Superior temporal gyrus (tissue), 1 donor: ENCODE data around the gene ADARB2.

ENCODE experiments used
- DNase-seq: peaks from one replicate; pipeline ENCODE4 v3.0.0-alpha.2; 2016; ENCODE audit errors: extremely low spot score

ADARB2 gene

DNA sequence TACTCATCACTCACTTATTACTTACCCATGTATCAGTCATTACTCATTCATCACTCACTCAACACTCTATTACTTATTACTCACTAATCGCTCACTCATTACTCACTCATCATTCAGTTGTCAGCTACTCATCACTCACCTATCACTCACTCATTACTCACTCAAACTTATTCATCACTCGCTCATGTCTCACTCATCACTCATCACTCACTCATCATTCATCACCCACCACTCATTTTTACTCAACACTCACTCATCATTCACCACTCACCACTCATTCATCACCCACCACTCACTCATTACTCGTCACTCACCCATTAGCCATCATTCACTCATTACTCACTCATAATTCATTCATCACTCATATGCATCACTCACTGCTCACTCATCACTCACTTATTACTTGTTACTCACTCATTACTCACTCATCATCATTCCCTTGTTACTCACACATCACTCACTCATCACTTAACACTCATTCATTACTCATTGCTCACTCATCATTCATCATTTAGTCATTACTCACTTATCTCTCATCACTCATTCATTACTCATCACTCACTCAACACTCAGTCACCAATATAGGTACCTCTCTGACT, 237.9 kb downstream of the ADARB2 start:
- no peak for DNase-seq

DNA sequence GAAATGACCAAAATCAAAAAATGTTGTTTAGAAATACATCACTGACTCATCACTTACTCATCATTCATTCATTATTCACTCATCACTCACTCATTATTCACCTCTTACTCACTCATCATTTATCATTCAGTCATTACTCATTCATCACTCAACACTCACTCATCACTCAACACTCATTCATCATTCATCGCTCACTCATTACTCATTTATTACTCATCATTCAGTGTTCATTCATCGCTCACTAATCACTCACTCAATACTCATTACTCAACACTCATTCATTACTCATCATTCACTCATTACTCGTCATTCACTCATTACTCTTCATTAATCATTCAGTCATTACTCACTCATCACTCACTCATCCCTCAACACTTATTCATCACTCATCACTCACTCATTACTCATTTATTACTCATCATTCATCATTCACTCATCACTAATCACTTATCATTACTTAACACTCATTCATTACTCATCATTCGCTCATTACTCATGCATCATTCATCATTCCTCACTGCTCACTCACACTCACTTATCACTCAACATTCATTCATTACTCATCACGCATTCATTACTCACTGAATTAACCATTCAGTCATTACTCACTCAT, 238.5 kb downstream of the ADARB2 start:
- DNase-seq, result no peak

GRCh38 chr10:1495915-1496517, 241.3 kb downstream of the ADARB2 start:
- DNase-seq, result no peak

DNA sequence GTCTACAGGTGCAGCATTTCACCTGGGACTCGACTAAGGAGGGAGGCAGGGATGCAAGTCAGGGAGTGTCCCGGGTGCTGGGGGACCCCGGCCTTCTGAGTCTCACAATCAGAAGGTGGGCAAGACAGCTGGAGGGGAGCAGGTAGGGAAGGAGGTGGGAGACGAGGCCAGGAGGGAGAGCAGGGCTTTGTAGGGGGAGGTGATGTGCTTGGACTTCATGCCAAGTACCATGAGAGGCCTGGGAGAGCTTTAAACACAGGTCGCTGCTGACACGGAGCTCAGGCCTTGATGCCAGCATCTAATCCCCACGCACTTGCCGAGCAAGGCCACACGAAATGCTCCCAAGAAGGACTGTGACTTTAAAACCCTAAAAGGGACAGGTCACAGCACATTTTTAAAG, 244.7 kb downstream of the ADARB2 start:
- no peak for DNase-seq

GRCh38 chr10:1491901-1492300, 245.4 kb downstream of the ADARB2 start:
- DNase-seq, result no peak

DNA sequence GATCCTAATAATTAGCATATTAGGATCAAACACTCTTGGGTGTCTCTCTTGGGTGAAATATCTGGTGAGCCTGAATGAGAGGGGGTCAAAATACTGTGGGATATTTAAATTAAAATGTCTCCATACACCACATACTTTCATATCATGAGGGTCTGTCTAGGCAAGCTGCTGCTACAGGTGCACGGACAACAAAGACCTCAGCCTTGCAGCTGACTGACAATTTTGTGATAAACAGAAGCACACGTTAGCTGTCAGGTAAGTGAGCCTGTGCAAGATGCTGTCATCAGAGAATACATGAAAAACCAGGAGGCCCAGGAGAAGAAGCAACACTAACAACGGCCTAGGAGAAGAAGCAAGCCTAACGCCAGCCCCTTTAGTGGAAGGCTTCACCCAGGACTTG, 247.5 kb downstream of the ADARB2 start:
- DNase-seq, result no peak

GRCh38 chr10:1488970-1489548, 248.3 kb downstream of the ADARB2 start:
- DNase-seq, result no peak

DNA sequence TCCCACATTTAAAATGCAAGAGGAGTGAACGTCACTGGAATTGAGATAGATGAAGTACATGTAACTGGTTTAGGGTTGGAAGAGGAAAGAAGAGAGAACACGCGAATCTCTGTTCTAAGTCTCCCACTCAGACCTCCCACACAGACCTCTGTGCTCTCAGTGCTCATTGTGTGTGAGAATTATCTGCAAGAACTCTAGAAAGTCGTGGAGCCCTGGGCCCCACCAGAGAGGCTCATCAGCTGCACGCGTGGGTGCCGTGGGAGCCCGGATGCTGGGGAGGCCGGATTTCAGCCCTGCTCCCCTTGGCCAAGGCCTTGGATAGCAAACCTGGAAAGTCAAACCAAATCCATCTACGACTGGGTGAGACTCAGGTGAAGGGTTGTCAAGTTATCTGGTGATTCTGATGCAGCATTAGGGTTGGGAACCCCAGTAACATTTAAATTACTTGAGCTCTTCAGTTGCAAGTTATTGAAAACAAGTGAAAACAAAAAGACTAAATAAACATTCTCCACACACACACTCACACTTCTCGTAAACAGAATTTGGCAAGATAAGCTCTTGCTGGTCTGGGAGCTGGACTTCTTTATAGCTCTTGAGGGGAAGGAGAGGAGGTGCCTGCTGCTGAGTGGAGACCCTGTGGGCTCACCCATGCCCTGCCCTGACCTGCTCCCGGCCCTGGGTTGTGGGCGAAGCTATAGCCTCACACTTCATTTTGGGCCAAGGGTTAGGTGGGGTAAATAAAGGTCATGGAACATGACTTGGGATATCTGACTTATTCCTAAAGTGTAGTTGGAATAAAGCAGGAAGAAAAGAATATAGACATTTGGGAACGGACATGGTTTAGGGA, 250.3 kb downstream of the ADARB2 start:
- DNase-seq, result no peak

DNA sequence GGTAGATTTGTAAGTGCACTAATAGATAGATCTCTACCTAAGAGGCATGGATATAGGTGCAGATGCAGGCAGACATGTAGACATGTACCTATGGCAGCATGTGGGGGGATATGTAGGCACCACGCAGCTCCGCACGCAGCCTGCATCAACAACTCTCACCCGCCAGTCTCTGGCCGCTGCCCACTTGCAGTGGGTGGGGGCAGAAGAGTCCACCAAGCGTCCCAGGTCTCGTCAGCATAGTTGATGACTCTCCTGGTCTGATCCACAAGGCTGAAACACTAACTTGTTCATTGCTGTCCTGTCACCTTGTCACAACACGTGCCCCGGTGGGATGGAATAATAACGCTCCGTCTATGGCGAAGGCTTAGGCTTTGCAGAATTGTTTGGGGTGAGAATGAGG, 252.0 kb downstream of the ADARB2 start:
- no peak for DNase-seq

GRCh38 chr10:1483826-1484225, 253.5 kb downstream of the ADARB2 start:
- no peak for DNase-seq

GRCh38 chr10:1483246-1483645, 254.1 kb downstream of the ADARB2 start:
- DNase-seq, result no peak

DNA sequence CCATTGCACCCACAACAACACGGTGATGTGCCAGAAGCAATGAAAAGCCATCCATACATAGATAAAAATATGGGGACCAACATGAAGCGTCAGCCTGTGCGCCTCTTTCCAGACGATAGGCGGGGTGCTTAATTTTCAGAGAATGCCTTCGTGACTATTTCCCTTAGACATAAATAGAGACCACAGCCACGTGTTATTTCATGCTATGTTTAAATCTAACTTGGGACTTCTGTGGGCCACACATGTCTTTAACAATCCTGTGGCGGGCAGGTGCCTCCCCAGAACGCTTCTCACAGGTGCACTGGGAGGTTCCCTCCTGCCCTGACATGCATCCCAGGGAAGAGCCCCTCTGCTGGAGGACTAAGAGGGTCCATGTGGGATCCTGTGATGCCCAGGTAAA, 259.7 kb downstream of the ADARB2 start:
- no peak for DNase-seq

DNA sequence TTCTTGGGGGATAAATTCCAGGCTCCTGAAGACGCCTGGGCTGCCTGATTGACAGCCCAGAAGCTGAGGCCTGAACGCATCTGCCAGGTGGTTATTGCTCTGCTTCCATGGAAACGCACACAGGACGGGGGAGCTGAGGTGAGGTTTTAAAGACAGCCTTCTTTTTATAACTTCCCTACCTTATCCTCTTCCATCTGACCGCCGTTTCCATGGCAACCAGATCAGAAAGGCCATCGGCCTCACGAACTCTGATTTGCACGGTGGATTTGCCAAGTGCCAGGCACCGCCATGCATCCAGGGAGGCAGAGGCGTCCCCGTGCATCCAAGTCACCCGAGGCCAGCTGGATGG, 260.9 kb downstream of the ADARB2 start:
- DNase-seq, result no peak

GRCh38 chr10:1475771-1476454, 261.4 kb downstream of the ADARB2 start:
- no peak for DNase-seq

- DNase-seq, result no peak
These were observed 262.2 kb downstream of the ADARB2 start for GRCh38 chr10:1475098-1475591.

DNA sequence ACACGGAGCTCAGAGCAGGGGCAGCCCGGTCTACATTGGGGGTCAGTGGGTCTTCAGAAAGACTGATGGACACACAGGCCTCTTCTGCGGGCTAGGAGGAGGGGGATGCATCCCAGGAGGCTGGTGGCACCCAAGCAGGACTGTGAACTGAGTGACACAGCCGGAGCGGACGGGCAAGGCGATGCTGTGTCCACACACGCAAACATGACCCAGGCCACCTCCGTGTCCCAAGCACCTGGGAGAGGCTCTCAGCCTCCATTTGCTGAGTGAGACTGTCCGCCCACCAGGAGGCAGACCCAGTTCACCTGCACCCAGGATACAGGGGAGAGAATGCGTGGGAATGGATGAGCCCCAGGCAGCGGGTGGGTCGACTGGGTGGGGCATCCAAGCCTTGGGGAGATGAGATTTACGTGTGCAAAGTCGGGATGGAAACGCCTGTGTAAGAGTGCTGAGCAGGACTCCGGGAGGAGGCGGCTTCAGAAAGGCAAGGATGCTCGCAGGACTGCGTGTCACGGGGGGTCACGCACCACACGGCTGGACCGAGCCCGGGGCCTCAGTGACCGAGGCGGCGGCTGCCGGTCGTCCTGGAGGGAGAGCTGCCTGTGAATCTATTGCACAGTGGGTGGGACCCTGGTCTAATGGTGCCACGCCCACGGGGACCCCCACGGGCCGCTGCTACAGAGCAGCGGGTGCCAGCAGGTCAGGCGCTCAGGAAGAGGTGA, 262.8 kb downstream of the ADARB2 start:
- DNase-seq, result no peak

GRCh38 chr10:1473874-1474273, 263.5 kb downstream of the ADARB2 start:
- DNase-seq, result no peak

DNA sequence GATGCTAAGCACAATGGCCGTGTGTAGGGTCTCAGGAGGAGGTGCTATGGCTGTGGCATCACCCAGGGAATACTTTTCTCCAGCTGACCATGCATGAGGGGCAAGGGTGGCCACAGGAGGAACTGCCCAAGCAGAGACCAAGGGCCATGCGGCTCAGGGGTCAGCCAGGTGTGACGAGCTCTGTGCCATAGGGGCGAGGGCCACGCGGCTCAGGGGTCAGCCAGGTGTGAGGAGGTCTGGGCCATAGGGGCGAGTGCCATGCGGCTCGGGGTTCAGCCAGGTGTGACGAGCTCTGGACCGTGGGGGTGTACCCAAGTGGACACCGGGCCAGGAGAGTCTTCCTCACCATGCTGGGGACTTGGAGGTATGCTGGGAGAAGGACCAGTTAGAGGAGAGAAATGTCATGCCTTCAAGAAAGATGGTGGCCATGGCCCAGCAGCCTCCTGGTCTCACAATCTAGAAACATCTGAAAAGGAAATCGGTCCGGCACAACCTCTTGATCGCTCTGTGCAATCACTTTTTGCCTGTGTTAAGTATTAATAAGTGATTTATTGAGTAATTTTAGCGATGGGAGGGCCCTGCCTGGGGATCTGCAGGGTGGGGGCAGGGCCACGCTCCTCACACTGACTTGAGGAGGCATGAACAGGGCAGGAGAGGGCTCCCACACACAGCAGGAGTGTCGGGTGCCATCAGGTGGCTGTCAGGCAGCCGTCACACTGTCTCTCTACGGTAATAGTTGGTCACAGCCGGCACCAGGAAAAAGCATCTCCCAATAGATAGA, 265.0 kb downstream of the ADARB2 start:
- no peak for DNase-seq

DNA sequence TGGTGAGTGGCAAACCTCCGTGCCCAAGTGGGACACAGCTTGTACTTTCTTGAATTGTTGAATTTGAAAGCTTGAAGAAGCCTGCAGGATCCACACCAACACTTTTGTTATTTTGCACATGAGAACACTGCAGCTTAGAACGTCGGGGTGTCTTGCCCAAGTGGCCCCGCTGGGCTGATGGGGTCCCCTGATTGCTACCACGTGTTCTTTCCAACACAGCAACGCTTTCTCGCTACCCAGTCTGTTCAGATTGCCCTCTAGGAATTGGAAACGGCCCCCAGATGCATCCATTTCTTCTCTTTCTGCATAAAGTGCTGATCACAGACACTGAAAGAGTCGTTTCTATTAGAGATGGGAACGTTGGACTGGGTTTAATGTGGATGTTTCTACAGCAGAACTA, 268.5 kb downstream of the ADARB2 start:
- no peak for DNase-seq
